K562 (cell line): ENCODE results near the gene PRF1. TPM values are rescaled to one million over a fixed set of nuclear protein-coding genes. Genes with fewer than 3 reads are reported as not detected.

Experiments used
- ELF4 ChIP-seq: fragments of 450-650 bp; formaldehyde crosslinking; IDR thresholded peaks from 2 replicates; pipeline ENCODE4 v1.4.0; 2022; ENCODE audit warnings: missing genetic modification characterization
- HCFC1 ChIP-seq: IDR thresholded peaks from 2 replicates; pipeline ENCODE4 v1.6.1; 2012; ENCODE audit warnings: low read depth, low read length, improper control_type of control experiment
- HSF4 ChIP-seq: fragments of 250-450 bp; sonication (Bioruptor Pico); IDR thresholded peaks from 2 replicates; pipeline ENCODE4 v2.1.2; 2022; ENCODE audit warnings: mild to moderate bottlenecking, moderate library complexity, borderline replicate concordance
- KDM1A ChIP-seq, 2 experiments: fragments of 450-650 bp; IDR thresholded peaks; 2 replicates each; pipeline ENCODE4 v1.6.1; 2016; ENCODE audit warnings: mild to moderate bottlenecking in 2 of 2
- KLF1 ChIP-seq: fragments of 450-650 bp; IDR thresholded peaks from 2 replicates; pipeline ENCODE4 v1.6.1; 2016; ENCODE audit warnings: missing genetic modification characterization, missing compliant biosample characterization
- LEF1 ChIP-seq: fragments of 450-650 bp; IDR thresholded peaks from 2 replicates; pipeline ENCODE4 v1.6.1; 2016; ENCODE audit warnings: mild to moderate bottlenecking
- MIER1 ChIP-seq: fragments of 450-650 bp; IDR thresholded peaks from 2 replicates; pipeline ENCODE4 v1.6.1; 2016; ENCODE audit warnings: antibody characterized with exemption, mild to moderate bottlenecking, low read depth
- NCOA2 ChIP-seq, 2 experiments: fragments of 450-650 bp; IDR thresholded peaks; 2 replicates each; pipeline ENCODE4 v1.6.1; 2018; ENCODE audit warnings: mild to moderate bottlenecking in 2 of 2, moderate library complexity in 1 of 2; ENCODE audit not compliant: partially characterized antibody in 2 of 2
- NCOA6 ChIP-seq: fragments of 450-650 bp; IDR thresholded peaks from 2 replicates; pipeline ENCODE4 v1.6.1; 2017; ENCODE audit warnings: mild to moderate bottlenecking
- SMAD4 ChIP-seq: fragments of 250-450 bp; sonication (Bioruptor Pico); conservative IDR thresholded peaks from 2 replicates; pipeline ENCODE4 v1.8.0; 2021; ENCODE audit warnings: inconsistent platforms, mild to moderate bottlenecking, moderate library complexity
- SMARCC2 ChIP-seq: fragments of 450-650 bp; IDR thresholded peaks from 2 replicates; pipeline ENCODE4 v1.6.1; 2017; ENCODE audit warnings: antibody characterized with exemption, moderate library complexity, mild to moderate bottlenecking, low read depth
- SPI1 ChIP-seq: IDR thresholded peaks from 2 replicates; pipeline ENCODE4 v1.6.1; 2011; ENCODE audit warnings: low read depth, low read length, control low read depth, borderline replicate concordance
- TAF7 ChIP-seq: fragments of 450-650 bp; IDR thresholded peaks from 2 replicates; pipeline ENCODE4 v1.6.1; 2016; ENCODE audit warnings: missing genetic modification characterization, missing compliant biosample characterization
- TFAM ChIP-seq: fragments of 250-450 bp; sonication (Bioruptor Pico); conservative IDR thresholded peaks from 2 replicates; pipeline ENCODE4 v1.5.0; 2021; ENCODE audit warnings: mild to moderate bottlenecking, moderate library complexity
- XRCC3 ChIP-seq: fragments of 450-650 bp; IDR thresholded peaks from 2 replicates; pipeline ENCODE4 v1.6.1; 2017; ENCODE audit warnings: mild to moderate bottlenecking, moderate library complexity
- ZNF75A ChIP-seq: fragments of 450-650 bp; formaldehyde crosslinking; IDR thresholded peaks from 2 replicates; pipeline ENCODE4 v1.4.0; 2020; ENCODE audit warnings: mild to moderate bottlenecking
- ZNF764 ChIP-seq: fragments of 250-450 bp; sonication (Bioruptor Pico); IDR thresholded peaks from 2 replicates; pipeline ENCODE4 v1.4.0; 2020; ENCODE audit warnings: low read depth, mild to moderate bottlenecking, moderate library complexity
- ZZZ3 ChIP-seq: fragments of 450-650 bp; IDR thresholded peaks from 2 replicates; pipeline ENCODE4 v1.6.1; 2016; ENCODE audit warnings: antibody characterized with exemption, mild to moderate bottlenecking, moderate library complexity
- polyA plus RNA-seq, 8 experiments: library from polyadenylated mRNA; depleted of rRNA in 4 of 8; stranded (reverse) in 5 of 8; unstranded in 3 of 8; fragments of >200 nt; fragmentation: Nextera tagmentation in 2 of 8; fragmentation: Illumina TruSeq in 1 of 8; extraction: Ambion mirVana in 2 of 8; extraction: Trizol in 1 of 8; gene quantifications; 2 replicates each; pipeline versions ENCODE4 v1.2.1 to v1.2.3, GENCODE V29; 2011 to 2014; ENCODE audit warnings: inconsistent platforms in 1 of 8, missing spikeins in 1 of 8
- total RNA-seq, 7 experiments: library from RNA; depleted of rRNA in 6 of 7; stranded (reverse); fragments of >200 nt in 6 of 7; fragmentation: Illumina TruSeq in 2 of 7; extraction: Trizol in 2 of 7; gene quantifications; 2 replicates each; pipeline versions ENCODE4 v1.2.1 to v1.2.3, GENCODE V29; 2011 to 2021; ENCODE audit warnings: low replicate concordance in 1 of 7
- TF ChIP-seq, protein P1 (sequence below): fragments of 150-350 bp; conservative IDR thresholded peaks from 2 replicates; pipeline ENCODE4 v1.6.1; 2014; ENCODE audit warnings: low read length
- TF ChIP-seq, protein P2 (sequence below): fragments of 250-450 bp; sonication (Bioruptor Pico); IDR thresholded peaks from 2 replicates; pipeline ENCODE4 v1.5.0; 2021; ENCODE audit warnings: mild to moderate bottlenecking, moderate library complexity
- TF ChIP-seq, protein P3 (sequence below): fragments of 200-800 bp; sonication (Bioruptor generic); IDR thresholded peaks from 2 replicates; pipeline ENCODE4 v1.6.1; 2017; ENCODE audit warnings: missing genetic modification characterization, missing compliant biosample characterization

PRF1 gene
- total and polyA plus RNA-seq, 9 of the 15 experiments (the other 6 are each of a cell fraction or from before 2014, with no cell fraction given): 3.8 to 8.6 (median 6.3) TPM

GRCh38 chr10:70590655-70591416 lies 11.7 kb downstream of the PRF1 start (continued):
- TF ChIP-seq, protein P1, sequence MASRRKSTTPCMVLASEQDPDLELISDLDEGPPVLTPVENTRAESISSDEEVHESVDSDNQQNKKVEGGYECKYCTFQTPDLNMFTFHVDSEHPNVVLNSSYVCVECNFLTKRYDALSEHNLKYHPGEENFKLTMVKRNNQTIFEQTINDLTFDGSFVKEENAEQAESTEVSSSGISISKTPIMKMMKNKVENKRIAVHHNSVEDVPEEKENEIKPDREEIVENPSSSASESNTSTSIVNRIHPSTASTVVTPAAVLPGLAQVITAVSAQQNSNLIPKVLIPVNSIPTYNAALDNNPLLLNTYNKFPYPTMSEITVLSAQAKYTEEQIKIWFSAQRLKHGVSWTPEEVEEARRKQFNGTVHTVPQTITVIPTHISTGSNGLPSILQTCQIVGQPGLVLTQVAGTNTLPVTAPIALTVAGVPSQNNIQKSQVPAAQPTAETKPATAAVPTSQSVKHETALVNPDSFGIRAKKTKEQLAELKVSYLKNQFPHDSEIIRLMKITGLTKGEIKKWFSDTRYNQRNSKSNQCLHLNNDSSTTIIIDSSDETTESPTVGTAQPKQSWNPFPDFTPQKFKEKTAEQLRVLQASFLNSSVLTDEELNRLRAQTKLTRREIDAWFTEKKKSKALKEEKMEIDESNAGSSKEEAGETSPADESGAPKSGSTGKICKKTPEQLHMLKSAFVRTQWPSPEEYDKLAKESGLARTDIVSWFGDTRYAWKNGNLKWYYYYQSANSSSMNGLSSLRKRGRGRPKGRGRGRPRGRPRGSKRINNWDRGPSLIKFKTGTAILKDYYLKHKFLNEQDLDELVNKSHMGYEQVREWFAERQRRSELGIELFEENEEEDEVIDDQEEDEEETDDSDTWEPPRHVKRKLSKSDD: no peak
- 0 out of 4 replicates have a peak, but pooled peaks of 1 of the 2 experiments have one; percentile 19 for TF ChIP-seq KDM1A (IDR thresholded peaks at IDR 0.05)
- TF ChIP-seq LEF1: no peak
- no peak for TF ChIP-seq ZZZ3
- TF ChIP-seq, protein P2, sequence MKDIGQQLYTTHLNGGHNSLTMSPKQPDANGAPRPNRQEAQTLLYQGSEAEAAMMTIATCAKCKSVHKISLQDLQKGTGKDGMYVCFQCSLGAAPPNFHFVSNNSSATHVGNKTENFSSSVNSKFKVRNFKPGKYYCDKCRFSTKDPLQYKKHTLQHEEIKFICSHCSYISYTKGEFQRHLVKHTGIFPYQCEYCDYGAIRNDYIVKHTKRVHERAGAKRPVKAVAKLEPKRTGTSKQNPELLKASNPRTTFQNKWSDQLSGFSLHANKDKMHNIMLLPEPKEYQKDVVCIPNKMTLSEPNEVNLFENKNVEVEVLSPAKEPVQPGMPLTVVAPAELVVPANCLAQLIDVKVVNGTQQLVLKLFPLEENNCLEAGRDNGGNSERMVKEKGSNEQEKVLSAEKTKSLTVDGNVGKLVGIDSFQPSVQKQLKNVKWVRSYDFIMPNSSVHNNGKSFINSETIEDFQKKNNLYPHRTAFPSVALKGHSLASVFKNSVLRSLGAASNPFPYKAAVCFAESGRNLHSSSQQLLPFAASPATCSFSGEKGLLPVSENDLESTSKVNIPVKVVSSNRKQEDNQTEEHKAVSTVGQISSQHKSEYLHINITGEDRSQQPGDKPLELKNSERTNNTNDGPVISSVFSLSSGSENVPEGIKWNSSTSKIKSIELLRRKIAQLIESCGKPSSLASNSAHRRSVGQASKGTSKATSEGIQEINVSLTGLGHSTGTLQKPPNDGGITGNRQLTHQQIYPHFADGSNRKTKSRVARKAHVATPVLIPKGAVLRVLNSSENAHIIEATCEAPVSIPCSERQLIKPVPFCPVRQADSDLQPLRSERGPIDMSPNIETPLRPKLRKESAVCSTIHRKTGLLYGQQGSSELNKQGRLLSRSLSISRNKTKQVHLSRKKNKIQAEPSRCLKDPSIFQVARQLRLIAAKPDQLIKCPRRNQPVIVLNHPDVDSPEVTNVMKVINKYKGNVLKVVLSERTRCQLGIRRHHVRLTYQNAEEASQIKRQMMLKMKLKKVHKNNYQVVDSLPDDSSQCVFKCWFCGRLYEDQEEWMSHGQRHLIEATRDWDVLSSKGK (CRISPR knock-in tag): peak; percentile 79; the same call in 1 of the 2 replicates
- TF ChIP-seq TAF7 (tag): peak; percentile 96
- no peak for TF ChIP-seq HCFC1
- no peak for TF ChIP-seq SMARCC2
- peak; percentile 86 for TF ChIP-seq ZNF75A (CRISPR knock-in tag)
- TF ChIP-seq, protein P3, sequence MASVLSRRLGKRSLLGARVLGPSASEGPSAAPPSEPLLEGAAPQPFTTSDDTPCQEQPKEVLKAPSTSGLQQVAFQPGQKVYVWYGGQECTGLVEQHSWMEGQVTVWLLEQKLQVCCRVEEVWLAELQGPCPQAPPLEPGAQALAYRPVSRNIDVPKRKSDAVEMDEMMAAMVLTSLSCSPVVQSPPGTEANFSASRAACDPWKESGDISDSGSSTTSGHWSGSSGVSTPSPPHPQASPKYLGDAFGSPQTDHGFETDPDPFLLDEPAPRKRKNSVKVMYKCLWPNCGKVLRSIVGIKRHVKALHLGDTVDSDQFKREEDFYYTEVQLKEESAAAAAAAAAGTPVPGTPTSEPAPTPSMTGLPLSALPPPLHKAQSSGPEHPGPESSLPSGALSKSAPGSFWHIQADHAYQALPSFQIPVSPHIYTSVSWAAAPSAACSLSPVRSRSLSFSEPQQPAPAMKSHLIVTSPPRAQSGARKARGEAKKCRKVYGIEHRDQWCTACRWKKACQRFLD (CRISPR knock-in tag): peak; percentile 99
- TF ChIP-seq NCOA2 (IDR thresholded peaks at IDR 0.05; ENCODE audit: partially characterized antibody in 2 of 2): no peak
- TF ChIP-seq NCOA6: no peak
- TF ChIP-seq XRCC3: no peak
- TF ChIP-seq SMAD4 (CRISPR knock-in tag): peak; percentile 98
- peak; percentile 84 for TF ChIP-seq ZNF764 (CRISPR knock-in tag)
- TF ChIP-seq SPI1: no peak
- 0 out of 2 replicates have a peak, but pooled peaks have one; percentile 79 for TF ChIP-seq ELF4 (CRISPR knock-in tag)
- TF ChIP-seq MIER1: no peak
- peak; percentile 78; the same call in 1 of the 2 replicates for TF ChIP-seq KLF1
- peak; percentile 73; the same call in 1 of the 2 replicates for TF ChIP-seq HSF4 (CRISPR knock-in tag)
- no peak for TF ChIP-seq TFAM (CRISPR knock-in tag)
